ENCODE results near the gene CTIF.
"Not testable (repeated sequence)": the region's sequence is repeated elsewhere in the genome, so short reads cannot be mapped to it uniquely, and the experiment has no call there.

CTIF gene

GRCh38 chr18:48870926-48871325 is 332.1 kb downstream of the CTIF start:
- H3K36me3 ChIP-seq (ENCODE audit: control insufficient read depth, insufficient read depth, low read length); H3K4me3 ChIP-seq (ENCODE audit: low read length); H3K27ac ChIP-seq (ENCODE audit: low read length); DNase-seq (ENCODE audit: low read depth, low spot score); H3K27me3 ChIP-seq (ENCODE audit: control insufficient read depth, insufficient read depth, low read length); H3K4me1 ChIP-seq (ENCODE audit: control insufficient read depth, insufficient read depth, low read length); H3K9me3 ChIP-seq (ENCODE audit: control insufficient read depth, insufficient read depth, low read length): not testable (repeated sequence)
- WGBS (ENCODE audit: insufficient coverage, insufficient read length), result no CpG with 5 or more reads among the region's 13 CpGs

GRCh38 chr18:48871391-48872166 is 332.7 kb downstream of the CTIF start:
- WGBS (ENCODE audit: insufficient coverage, insufficient read length), result no CpG with 5 or more reads among the region's 23 CpGs
- no peak overlapping the region for H3K27ac ChIP-seq (ENCODE audit: low read length)
- no peak overlapping the region for H3K4me3 ChIP-seq (ENCODE audit: low read length)
- DNase-seq (ENCODE audit: low read depth, low spot score), result no peak
- H3K36me3 ChIP-seq (ENCODE audit: control insufficient read depth, insufficient read depth, low read length), result no peaks in the 10 kb centered on the region
- H3K27me3 ChIP-seq (ENCODE audit: control insufficient read depth, insufficient read depth, low read length), result no peaks in the 10 kb centered on the region
- no peaks in the 10 kb centered on the region for H3K4me1 ChIP-seq (ENCODE audit: control insufficient read depth, insufficient read depth, low read length)
- H3K9me3 ChIP-seq (ENCODE audit: control insufficient read depth, insufficient read depth, low read length), result no peaks in the 10 kb centered on the region

- no peaks in the 10 kb centered on the region for H3K9me3 ChIP-seq (ENCODE audit: control insufficient read depth, insufficient read depth, low read length)
- no peak overlapping the region for H3K4me3 ChIP-seq (ENCODE audit: low read length)
- H3K27me3 ChIP-seq (ENCODE audit: control insufficient read depth, insufficient read depth, low read length), result no peaks in the 10 kb centered on the region
- no peak for DNase-seq (ENCODE audit: low read depth, low spot score)
- no peak overlapping the region for H3K27ac ChIP-seq (ENCODE audit: low read length)
- no peaks in the 10 kb centered on the region for H3K4me1 ChIP-seq (ENCODE audit: control insufficient read depth, insufficient read depth, low read length)
- no CpG with 5 or more reads among the region's 20 CpGs for WGBS (ENCODE audit: insufficient coverage, insufficient read length)
- no peaks in the 10 kb centered on the region for H3K36me3 ChIP-seq (ENCODE audit: control insufficient read depth, insufficient read depth, low read length)
Observed at GRCh38 chr18:48872234-48873145, 333.7 kb downstream of the CTIF start.

GRCh38 chr18:48874233-48874632 is 335.4 kb downstream of the CTIF start:
- no peak for DNase-seq (ENCODE audit: low read depth, low spot score)

GRCh38 chr18:48874701-48875162 is 335.9 kb downstream of the CTIF start:
- Histone ChIP-seq H3K27ac (ENCODE audit: low read length) (no peak overlapping the region), H3K4me1 (ENCODE audit: control insufficient read depth, insufficient read depth, low read length) (peaks cover 7% of the 10 kb centered on the region; the same call in 1 of the 2 replicates), H3K36me3 (ENCODE audit: control insufficient read depth, insufficient read depth, low read length) (no peaks in the 10 kb centered on the region), H3K9me3 (ENCODE audit: control insufficient read depth, insufficient read depth, low read length) (no peaks in the 10 kb centered on the region), H3K4me3 (ENCODE audit: low read length) (no peak overlapping the region), H3K27me3 (ENCODE audit: control insufficient read depth, insufficient read depth, low read length) (no peaks in the 10 kb centered on the region)
- DNase-seq (ENCODE audit: low read depth, low spot score), result no peak
- WGBS (ENCODE audit: insufficient coverage, insufficient read length), result no CpG with 5 or more reads among the region's 15 CpGs

More at GRCh38 chr18:48874233-48874632, 335.4 kb downstream of the CTIF start:
- peaks cover 6% of the 10 kb centered on the region; the same call in 1 of the 2 replicates for H3K4me1 ChIP-seq (ENCODE audit: control insufficient read depth, insufficient read depth, low read length)
- no peak overlapping the region for H3K27ac ChIP-seq (ENCODE audit: low read length)
- no peak overlapping the region for H3K4me3 ChIP-seq (ENCODE audit: low read length)
- no peaks in the 10 kb centered on the region for H3K36me3 ChIP-seq (ENCODE audit: control insufficient read depth, insufficient read depth, low read length)
- WGBS (ENCODE audit: insufficient coverage, insufficient read length), result no CpG with 5 or more reads among the region's 5 CpGs
- no peaks in the 10 kb centered on the region for H3K27me3 ChIP-seq (ENCODE audit: control insufficient read depth, insufficient read depth, low read length)
- no peaks in the 10 kb centered on the region for H3K9me3 ChIP-seq (ENCODE audit: control insufficient read depth, insufficient read depth, low read length)

GRCh38 chr18:48875314-48875941 is 336.6 kb downstream of the CTIF start:
- no peak for DNase-seq (ENCODE audit: low read depth, low spot score)
- Histone ChIP-seq H3K27me3 (ENCODE audit: control insufficient read depth, insufficient read depth, low read length) (no peaks in the 10 kb centered on the region), H3K9me3 (ENCODE audit: control insufficient read depth, insufficient read depth, low read length) (no peaks in the 10 kb centered on the region), H3K4me1 (ENCODE audit: control insufficient read depth, insufficient read depth, low read length) (peaks cover 7% of the 10 kb centered on the region; the same call in 1 of the 2 replicates), H3K4me3 (ENCODE audit: low read length) (no peak overlapping the region), H3K27ac (ENCODE audit: low read length) (no peak overlapping the region), H3K36me3 (ENCODE audit: control insufficient read depth, insufficient read depth, low read length) (no peaks in the 10 kb centered on the region)
- no CpG with 5 or more reads among the region's 18 CpGs for WGBS (ENCODE audit: insufficient coverage, insufficient read length)

GRCh38 chr18:48875942-48876511 is 337.2 kb downstream of the CTIF start:
- H3K27me3 ChIP-seq (ENCODE audit: control insufficient read depth, insufficient read depth, low read length), result no peaks in the 10 kb centered on the region
- H3K4me3 ChIP-seq (ENCODE audit: low read length), result no peak overlapping the region
- no peak overlapping the region for H3K27ac ChIP-seq (ENCODE audit: low read length)
- peaks cover 7% of the 10 kb centered on the region; the same call in 1 of the 2 replicates for H3K4me1 ChIP-seq (ENCODE audit: control insufficient read depth, insufficient read depth, low read length)
- DNase-seq (ENCODE audit: low read depth, low spot score), result no peak
- no peaks in the 10 kb centered on the region for H3K36me3 ChIP-seq (ENCODE audit: control insufficient read depth, insufficient read depth, low read length)
- H3K9me3 ChIP-seq (ENCODE audit: control insufficient read depth, insufficient read depth, low read length), result no peaks in the 10 kb centered on the region
- WGBS (ENCODE audit: insufficient coverage, insufficient read length), result no CpG with 5 or more reads among the region's 15 CpGs

GRCh38 chr18:48876590-48876989 is 337.8 kb downstream of the CTIF start:
- H3K27me3 ChIP-seq (ENCODE audit: control insufficient read depth, insufficient read depth, low read length), result no peaks in the 10 kb centered on the region
- no peak overlapping the region for H3K4me3 ChIP-seq (ENCODE audit: low read length)
- H3K9me3 ChIP-seq (ENCODE audit: control insufficient read depth, insufficient read depth, low read length), result no peaks in the 10 kb centered on the region
- no peak for DNase-seq (ENCODE audit: low read depth, low spot score)
- H3K4me1 ChIP-seq (ENCODE audit: control insufficient read depth, insufficient read depth, low read length), result peaks cover 7% of the 10 kb centered on the region; the same call in 1 of the 2 replicates
- H3K27ac ChIP-seq (ENCODE audit: low read length), result no peak overlapping the region
- no peaks in the 10 kb centered on the region for H3K36me3 ChIP-seq (ENCODE audit: control insufficient read depth, insufficient read depth, low read length)
- WGBS (ENCODE audit: insufficient coverage, insufficient read length), result no CpG with 5 or more reads among the region's 6 CpGs

- no CpG with 5 or more reads among the region's 3 CpGs for WGBS (ENCODE audit: insufficient coverage, insufficient read length)
- Histone ChIP-seq H3K4me3 (ENCODE audit: low read length) (no peak overlapping the region), H3K27me3 (ENCODE audit: control insufficient read depth, insufficient read depth, low read length) (no peaks in the 10 kb centered on the region), H3K4me1 (ENCODE audit: control insufficient read depth, insufficient read depth, low read length) (peaks cover 7% of the 10 kb centered on the region; the same call in 1 of the 2 replicates), H3K9me3 (ENCODE audit: control insufficient read depth, insufficient read depth, low read length) (no peaks in the 10 kb centered on the region), H3K27ac (ENCODE audit: low read length) (no peak overlapping the region), H3K36me3 (ENCODE audit: control insufficient read depth, insufficient read depth, low read length) (no peaks in the 10 kb centered on the region)
- no peak for DNase-seq (ENCODE audit: low read depth, low spot score)
Observed at GRCh38 chr18:48877941-48878340, 339.1 kb downstream of the CTIF start.

GRCh38 chr18:48878471-48878870 is 339.6 kb downstream of the CTIF start:
- no peak overlapping the region for H3K27ac ChIP-seq (ENCODE audit: low read length)
- no peak for DNase-seq (ENCODE audit: low read depth, low spot score)
- 100% methylated on average over 2 of the region's 12 CpGs for WGBS (ENCODE audit: insufficient coverage, insufficient read length)
- no peaks in the 10 kb centered on the region for H3K36me3 ChIP-seq (ENCODE audit: control insufficient read depth, insufficient read depth, low read length)
- H3K27me3 ChIP-seq (ENCODE audit: control insufficient read depth, insufficient read depth, low read length), result no peaks in the 10 kb centered on the region
- H3K4me3 ChIP-seq (ENCODE audit: low read length), result no peak overlapping the region
- H3K9me3 ChIP-seq (ENCODE audit: control insufficient read depth, insufficient read depth, low read length), result no peaks in the 10 kb centered on the region
- H3K4me1 ChIP-seq (ENCODE audit: control insufficient read depth, insufficient read depth, low read length), result peaks cover 7% of the 10 kb centered on the region; the same call in 1 of the 2 replicates

All from iPS DF 6.9 (cell line).